Fibroblast of pulmonary artery (primary cell): Measurements from ENCODE around the gene PPIF.

Experiments
- DNase-seq: peaks from one replicate; pipeline ENCODE4 v3.0.0-alpha.2; 2010; ENCODE audit warnings: low read depth
- H3K4me3 ChIP-seq: replicated peaks from 2 replicates; pipeline ENCODE4 v1.5.1; 2011; ENCODE audit warnings: low read depth, mild to moderate bottlenecking, control low read depth, low read length, moderate library complexity
- TF ChIP-seq, protein P1 (sequence below): IDR thresholded peaks from 2 replicates; pipeline ENCODE4 v1.5.1; 2011; ENCODE audit warnings: mild to moderate bottlenecking, control low read depth, low read length, inconsistent platforms; ENCODE audit errors: missing control alignments

Gene PPIF

DNA sequence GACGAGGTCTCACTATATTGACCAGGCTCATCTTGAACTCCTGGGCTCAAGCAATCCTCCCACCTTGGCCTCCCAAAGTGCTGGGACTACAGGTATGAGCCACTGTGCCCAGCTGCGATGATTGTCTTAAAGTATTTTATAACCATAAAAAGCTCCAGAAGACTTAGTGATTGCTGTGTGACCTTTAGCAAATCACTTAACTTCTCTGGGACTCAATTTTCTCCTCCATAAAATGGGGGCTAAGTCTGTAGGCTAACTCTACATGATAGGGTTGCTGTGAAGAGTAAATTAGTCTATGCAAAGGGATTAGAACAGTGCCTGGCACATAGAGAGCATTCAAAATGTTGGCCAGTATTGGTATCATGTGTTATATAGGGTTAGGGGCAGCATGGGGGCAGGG, 42.8 kb downstream of the PPIF start:
- TF ChIP-seq, protein P1, sequence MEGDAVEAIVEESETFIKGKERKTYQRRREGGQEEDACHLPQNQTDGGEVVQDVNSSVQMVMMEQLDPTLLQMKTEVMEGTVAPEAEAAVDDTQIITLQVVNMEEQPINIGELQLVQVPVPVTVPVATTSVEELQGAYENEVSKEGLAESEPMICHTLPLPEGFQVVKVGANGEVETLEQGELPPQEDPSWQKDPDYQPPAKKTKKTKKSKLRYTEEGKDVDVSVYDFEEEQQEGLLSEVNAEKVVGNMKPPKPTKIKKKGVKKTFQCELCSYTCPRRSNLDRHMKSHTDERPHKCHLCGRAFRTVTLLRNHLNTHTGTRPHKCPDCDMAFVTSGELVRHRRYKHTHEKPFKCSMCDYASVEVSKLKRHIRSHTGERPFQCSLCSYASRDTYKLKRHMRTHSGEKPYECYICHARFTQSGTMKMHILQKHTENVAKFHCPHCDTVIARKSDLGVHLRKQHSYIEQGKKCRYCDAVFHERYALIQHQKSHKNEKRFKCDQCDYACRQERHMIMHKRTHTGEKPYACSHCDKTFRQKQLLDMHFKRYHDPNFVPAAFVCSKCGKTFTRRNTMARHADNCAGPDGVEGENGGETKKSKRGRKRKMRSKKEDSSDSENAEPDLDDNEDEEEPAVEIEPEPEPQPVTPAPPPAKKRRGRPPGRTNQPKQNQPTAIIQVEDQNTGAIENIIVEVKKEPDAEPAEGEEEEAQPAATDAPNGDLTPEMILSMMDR = no peak
- DNase-seq = no peak
- no peak overlapping the region for H3K4me3 ChIP-seq

DNA sequence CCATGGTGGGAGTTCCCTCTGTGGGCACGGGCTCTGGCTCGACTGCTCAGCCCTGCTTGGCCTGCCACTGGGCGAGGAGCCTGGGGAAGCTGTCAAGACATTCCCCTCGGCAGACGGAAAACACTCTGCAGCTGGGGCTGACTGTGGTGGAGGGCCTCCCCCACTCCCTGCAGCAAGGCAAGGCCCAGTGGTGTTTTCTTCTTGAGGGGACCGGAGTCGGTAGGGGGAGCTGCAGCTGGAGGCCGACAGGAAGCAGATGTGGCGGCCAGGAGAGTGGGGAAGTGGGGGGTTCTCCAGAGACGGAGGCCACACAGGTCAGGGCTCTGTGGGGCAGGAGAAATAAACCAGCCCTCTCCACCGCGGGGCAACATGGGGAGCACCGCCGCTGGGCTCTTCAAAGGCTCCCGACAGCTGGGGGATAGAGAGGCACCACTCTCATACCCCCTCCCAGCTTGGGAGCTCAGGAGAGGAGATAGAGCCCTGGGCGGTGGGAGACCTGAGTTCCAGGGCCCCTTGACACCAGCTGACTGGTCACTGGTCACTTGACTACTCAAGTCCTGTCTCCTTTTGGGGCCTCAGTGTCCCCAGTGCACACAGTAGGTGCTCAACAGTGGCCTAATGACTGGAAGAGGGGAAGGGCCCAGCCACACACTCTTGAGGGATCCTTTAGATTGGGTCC, 43.4 kb downstream of the PPIF start:
- H3K4me3 ChIP-seq = no peak overlapping the region
- TF ChIP-seq, protein P1 = no peak
- DNase-seq = no peak

DNA sequence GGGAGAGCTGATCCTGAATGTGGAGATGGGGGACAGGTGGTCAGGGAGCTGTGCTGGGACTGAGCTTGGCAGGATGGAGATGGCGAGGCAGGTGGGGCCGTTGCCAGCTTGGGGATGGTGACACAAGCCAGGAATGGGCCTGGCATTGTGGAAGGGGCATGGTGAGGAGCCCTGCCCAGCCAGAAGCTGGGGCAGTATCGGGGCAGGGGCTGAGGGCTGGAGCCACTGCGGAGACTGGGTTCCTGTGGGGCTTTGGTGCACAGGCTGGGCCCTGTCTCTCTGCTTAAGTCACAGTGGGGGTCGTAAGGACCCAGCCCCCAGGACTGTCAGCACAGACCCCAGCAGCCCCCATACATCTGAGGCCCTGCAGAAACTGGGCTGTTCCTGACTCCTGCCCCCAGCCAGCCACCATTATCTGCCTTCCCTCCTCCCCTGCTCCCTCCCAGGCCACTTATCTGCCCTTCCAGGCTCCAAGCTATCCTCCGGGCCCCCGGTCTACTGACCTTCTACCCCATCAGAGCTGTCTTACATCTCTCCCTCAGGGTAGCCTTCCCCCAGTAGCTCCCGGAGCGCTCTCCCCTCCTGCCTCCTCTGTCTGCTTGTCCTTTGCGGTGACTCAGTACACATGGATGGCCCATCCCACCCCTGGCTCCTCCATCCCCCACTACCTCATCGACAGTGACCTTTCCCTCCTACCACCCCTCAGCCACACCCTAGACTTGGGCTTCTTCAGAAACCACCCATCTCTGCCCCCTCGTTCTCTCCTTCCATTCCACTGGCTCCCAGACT, 44.2 kb downstream of the PPIF start:
- H3K4me3 ChIP-seq = no peak overlapping the region

DNA sequence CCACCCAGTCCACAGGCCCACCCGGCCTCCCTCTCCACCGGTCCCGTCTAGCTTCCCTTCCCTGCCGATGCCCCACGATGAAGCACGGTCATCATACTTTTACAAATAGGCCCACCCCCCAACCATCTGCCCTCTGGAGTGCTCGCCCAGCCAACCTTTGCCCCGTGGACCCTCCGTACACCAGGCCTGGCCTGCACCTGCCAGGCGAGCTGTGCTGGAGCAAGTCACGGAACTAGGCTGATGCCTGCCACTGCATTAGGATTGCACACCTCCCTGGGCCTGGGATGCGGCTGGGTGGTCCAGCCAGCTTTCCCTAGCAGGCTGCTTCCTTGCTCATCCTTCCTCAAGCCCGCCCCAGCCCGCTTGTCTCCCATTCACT, 44.7 kb downstream of the PPIF start:
- no peak for DNase-seq
- TF ChIP-seq, protein P1 = no peak
- no peak overlapping the region for H3K4me3 ChIP-seq

More for the DNA sequence above, 44.2 kb downstream of the PPIF start:
- DNase-seq = no peak
- TF ChIP-seq, protein P1 = no peak

DNA sequence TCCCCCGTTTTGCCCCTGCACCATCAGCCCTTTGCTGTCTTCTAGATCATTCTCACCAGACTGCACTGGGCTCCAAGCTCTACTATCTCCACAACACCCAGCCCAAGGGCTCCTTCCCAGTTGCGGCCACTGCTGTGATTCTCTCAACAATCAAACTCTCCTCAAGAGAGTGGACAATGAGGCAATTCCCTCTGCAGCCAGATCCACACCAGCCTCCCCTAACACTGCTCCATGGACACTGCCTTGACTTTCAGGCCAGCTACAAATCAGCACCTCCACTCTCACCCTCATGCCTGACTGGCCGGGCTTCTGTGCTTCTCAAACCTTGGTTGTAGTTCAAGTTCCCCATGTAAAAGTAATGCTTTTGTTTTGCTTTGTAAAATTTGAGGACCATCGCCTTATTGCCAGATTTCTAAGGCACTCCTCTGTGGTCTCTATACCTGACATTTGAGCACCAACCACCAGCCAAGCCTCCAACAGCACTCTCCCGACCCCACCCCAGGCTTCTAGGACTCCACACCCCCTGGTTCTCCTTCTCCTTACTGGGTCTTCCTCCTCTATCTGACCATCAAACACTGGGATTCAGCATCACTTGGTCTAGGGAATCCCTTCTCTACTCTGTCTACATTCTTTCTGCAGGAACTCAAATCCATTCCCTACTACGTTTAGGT, 45.4 kb downstream of the PPIF start:
- no peak overlapping the region for H3K4me3 ChIP-seq
- TF ChIP-seq, protein P1 = no peak
- no peak for DNase-seq

DNA sequence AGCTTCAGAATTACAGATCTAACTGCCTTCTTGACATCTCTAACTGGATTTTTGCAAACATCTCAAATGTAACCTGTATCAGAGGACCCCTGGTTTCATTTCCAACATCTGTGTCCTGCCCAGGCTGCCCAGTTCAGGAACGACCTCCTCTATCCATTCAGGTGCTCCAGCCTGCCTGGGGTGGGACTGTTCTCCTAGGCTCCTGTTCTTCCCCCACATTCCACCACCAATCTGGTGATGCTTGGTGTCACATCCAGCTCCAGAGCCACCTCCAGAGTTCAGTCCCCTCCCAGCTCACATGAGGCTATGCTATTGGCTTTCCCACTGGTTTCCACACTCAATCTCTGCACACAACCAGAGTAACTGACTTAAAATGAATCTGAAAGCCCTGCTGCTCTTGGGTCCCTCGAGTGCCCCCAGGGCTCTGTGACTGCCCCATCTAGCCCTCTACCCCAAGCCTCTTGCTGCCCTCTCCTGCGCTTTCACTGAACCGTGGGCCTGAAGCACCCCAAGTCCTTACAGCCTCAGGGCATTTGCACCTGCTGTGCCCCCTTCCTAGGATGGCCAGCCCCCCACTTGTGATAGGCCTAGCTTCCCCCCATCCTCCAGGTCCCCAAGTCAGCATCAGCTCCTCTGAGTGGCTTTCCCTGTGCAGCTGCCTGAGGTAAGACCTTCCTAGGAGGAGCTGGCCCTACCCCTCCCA, 46.1 kb downstream of the PPIF start:
- no peak for DNase-seq
- TF ChIP-seq, protein P1 = no peak

More for the DNA sequence above, 46.1 kb downstream of the PPIF start:
- H3K4me3 ChIP-seq = no peak overlapping the region
